ENCODE measurements around the gene LY6G5B.

GRCh38 chr6:31697555-31697954 is 27.8 kb downstream of the LY6G5B start:
- TF ChIP-seq CTCF (conservative IDR thresholded peaks at IDR 0.05 in 1 of 2, IDR thresholded peaks at IDR 0.05 in 1 of 2; ENCODE audit: low read depth in 1 of 2, low read length in 2 of 2) (no peak), EZH2 (IDR thresholded peaks at IDR 0.05; ENCODE audit: low read length, missing control alignments) (no peak)
